NOMO-1 (cell line): Measurements from ENCODE around the gene ABLIM3.

Experiments
- DNase-seq, 2 experiments: peaks; one replicate each; lab custom pipeline; 2025; ENCODE audit not compliant: unreplicated experiment in 2 of 2; lab: John Stamatoyannopoulos, UW

The ABLIM3 gene

GRCh38 chr5:149301049-149301743 lies 159.9 kb downstream of the ABLIM3 start:
- no peak for DNase-seq

- no peak for DNase-seq
These were observed 160.6 kb downstream of the ABLIM3 start for GRCh38 chr5:149301744-149302380.

- peak in 1 of 2 experiments; percentile 7 for DNase-seq
These were observed 161.3 kb downstream of the ABLIM3 start for GRCh38 chr5:149302641-149303040.

GRCh38 chr5:149303210-149303609 lies 161.9 kb downstream of the ABLIM3 start:
- no peak for DNase-seq

- no peak for DNase-seq
These were observed 163.1 kb downstream of the ABLIM3 start for GRCh38 chr5:149304195-149305078.

GRCh38 chr5:149309354-149309753 lies 168.1 kb downstream of the ABLIM3 start:
- peak in 1 of 2 experiments; percentile 21 for DNase-seq
